SJCRH30 (cell line): ENCODE measurements around the gene CENPU. TPM values are rescaled to one million over a fixed set of nuclear protein-coding genes. Genes with fewer than 3 reads are reported as not detected.

ENCODE experiments used
- DNase-seq, 2 experiments: peaks; one replicate each; pipeline ENCODE4 v3.0.0-alpha.2; 2015 to 2020
- H3K27ac ChIP-seq: fragments of 250-450 bp; sonication (Bioruptor Pico); 2 replicates; pipeline ENCODE4 v1.5.1; 2020; ENCODE audit warnings: mild to moderate bottlenecking, moderate library complexity
- H3K27me3 ChIP-seq: fragments of 250-450 bp; sonication (Bioruptor Pico); 2 replicates; pipeline ENCODE4 v1.5.1; 2020; ENCODE audit warnings: mild to moderate bottlenecking, moderate library complexity
- H3K36me3 ChIP-seq: fragments of 250-450 bp; sonication (Bioruptor Pico); 2 replicates; pipeline ENCODE4 v1.5.1; 2020; ENCODE audit warnings: mild to moderate bottlenecking, moderate library complexity
- H3K4me1 ChIP-seq: fragments of 250-450 bp; sonication (Bioruptor Pico); 2 replicates; pipeline ENCODE4 v1.5.1; 2020; ENCODE audit warnings: mild to moderate bottlenecking, moderate library complexity
- H3K4me3 ChIP-seq: fragments of 250-450 bp; sonication (Bioruptor Pico); 2 replicates; pipeline ENCODE4 v1.5.1; 2020; ENCODE audit warnings: mild to moderate bottlenecking, moderate library complexity
- H3K9me3 ChIP-seq: fragments of 250-450 bp; sonication (Bioruptor Pico); replicated peaks from 2 replicates; pipeline ENCODE4 v1.5.1; 2020; ENCODE audit warnings: mild to moderate bottlenecking, moderate library complexity
- total RNA-seq: library from RNA; depleted of rRNA; stranded (reverse); fragments of >200 nt; shearing (Covaris generic); gene quantifications from 2 replicates; pipeline ENCODE4 v1.2.3, GENCODE V29; 2014

The CENPU gene
- total RNA-seq, 1 experiment from 2014 or later, result 59.4 TPM

- Histone ChIP-seq H3K4me3 (no peak overlapping the region), H3K27ac (no peak overlapping the region), H3K36me3 (peaks cover 80% of the 10 kb centered on the region), H3K9me3 (no peaks in the 10 kb centered on the region), H3K27me3 (no peaks in the 10 kb centered on the region), H3K4me1 (no peaks in the 10 kb centered on the region)
- DNase-seq, result no peak
Measured at GRCh38 chr4:184705692-184706091, 28.2 kb downstream of the CENPU start.

- Histone ChIP-seq H3K36me3 (peaks cover 55% of the 10 kb centered on the region), H3K4me3 (no peak overlapping the region), H3K27ac (no peak overlapping the region)
Measured at GRCh38 chr4:184702114-184702513, 31.8 kb downstream of the CENPU start.

GRCh38 chr4:184699941-184700340 is 34.0 kb downstream of the CENPU start:
- H3K27ac ChIP-seq, result no peak overlapping the region
- DNase-seq, result no peak
- H3K27me3 ChIP-seq, result no peaks in the 10 kb centered on the region
- no peaks in the 10 kb centered on the region for H3K4me1 ChIP-seq
- peaks cover 44% of the 10 kb centered on the region for H3K36me3 ChIP-seq
- H3K4me3 ChIP-seq, result no peak overlapping the region
- H3K9me3 ChIP-seq, result no peaks in the 10 kb centered on the region

More at GRCh38 chr4:184702114-184702513, 31.8 kb downstream of the CENPU start:
- no peak for DNase-seq
- Histone ChIP-seq H3K4me1 (no peaks in the 10 kb centered on the region), H3K27me3 (no peaks in the 10 kb centered on the region), H3K9me3 (no peaks in the 10 kb centered on the region)

DNA sequence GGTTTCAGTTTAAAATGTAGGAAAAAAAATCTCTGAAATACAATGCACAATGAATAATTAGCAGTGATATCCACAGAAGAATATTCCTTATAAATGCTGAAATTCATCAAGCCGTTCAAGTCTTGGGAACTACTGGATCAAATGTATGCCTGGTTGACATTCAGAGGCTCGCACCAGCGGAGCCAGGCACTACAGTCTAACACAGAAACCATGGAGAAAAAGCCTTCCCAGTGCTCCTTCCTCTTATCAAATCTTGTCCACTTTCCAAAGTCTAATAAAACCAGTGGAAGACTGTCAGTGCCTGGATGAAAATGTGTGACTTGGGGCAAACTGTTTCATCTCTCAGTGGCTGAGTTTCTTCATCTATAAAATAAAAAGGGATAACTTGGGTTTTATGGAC is 35.9 kb downstream of the CENPU start:
- no peak overlapping the region for H3K27ac ChIP-seq
- H3K4me1 ChIP-seq, result no peaks in the 10 kb centered on the region
- no peak for DNase-seq
- H3K36me3 ChIP-seq, result peaks cover 48% of the 10 kb centered on the region
- no peaks in the 10 kb centered on the region for H3K9me3 ChIP-seq
- H3K4me3 ChIP-seq, result no peak overlapping the region
- no peaks in the 10 kb centered on the region for H3K27me3 ChIP-seq

- Histone ChIP-seq H3K9me3 (no peaks in the 10 kb centered on the region), H3K27ac (no peak overlapping the region), H3K36me3 (peaks cover 33% of the 10 kb centered on the region), H3K4me3 (no peak overlapping the region), H3K4me1 (no peaks in the 10 kb centered on the region), H3K27me3 (no peaks in the 10 kb centered on the region)
- no peak for DNase-seq
Measured at GRCh38 chr4:184695178-184695896, 38.6 kb downstream of the CENPU start.

GRCh38 chr4:184694412-184694956 is 39.4 kb downstream of the CENPU start:
- no peak overlapping the region for H3K27ac ChIP-seq
- no peak overlapping the region for H3K4me3 ChIP-seq
- no peaks in the 10 kb centered on the region for H3K27me3 ChIP-seq
- H3K9me3 ChIP-seq, result no peaks in the 10 kb centered on the region
- H3K36me3 ChIP-seq, result peaks cover 32% of the 10 kb centered on the region
- no peaks in the 10 kb centered on the region for H3K4me1 ChIP-seq
- DNase-seq, result no peak

DNA sequence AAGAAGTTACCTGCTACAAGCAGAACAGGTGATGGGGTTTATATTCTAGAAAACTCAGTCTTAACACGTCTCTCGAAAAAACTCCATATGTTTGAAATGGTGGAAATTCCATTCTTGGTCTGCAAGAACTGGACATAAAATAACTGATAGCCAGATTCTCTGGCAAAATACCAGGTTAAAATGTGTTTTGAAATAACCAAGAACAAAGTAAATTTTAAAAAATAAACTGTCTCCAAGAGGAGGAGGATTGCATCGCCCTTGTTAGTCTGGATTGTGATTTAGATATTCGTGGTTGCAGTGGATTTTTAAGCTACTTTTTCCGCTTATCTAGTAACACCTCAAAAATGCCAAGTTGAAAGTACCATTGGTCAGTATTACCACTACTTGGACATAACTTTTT is 40.8 kb downstream of the CENPU start:
- H3K27ac ChIP-seq, result no peak overlapping the region
- no peak for DNase-seq
- H3K9me3 ChIP-seq, result no peaks in the 10 kb centered on the region
- peaks cover 32% of the 10 kb centered on the region for H3K36me3 ChIP-seq
- H3K4me3 ChIP-seq, result no peak overlapping the region
- no peaks in the 10 kb centered on the region for H3K27me3 ChIP-seq
- no peaks in the 10 kb centered on the region for H3K4me1 ChIP-seq

- Histone ChIP-seq H3K36me3 (peaks cover 18% of the 10 kb centered on the region), H3K27me3 (no peaks in the 10 kb centered on the region), H3K9me3 (no peaks in the 10 kb centered on the region), H3K4me3 (no peak overlapping the region), H3K27ac (no peak overlapping the region), H3K4me1 (no peaks in the 10 kb centered on the region)
- no peak for DNase-seq
Measured at GRCh38 chr4:184689681-184690080, 44.2 kb downstream of the CENPU start.

DNA sequence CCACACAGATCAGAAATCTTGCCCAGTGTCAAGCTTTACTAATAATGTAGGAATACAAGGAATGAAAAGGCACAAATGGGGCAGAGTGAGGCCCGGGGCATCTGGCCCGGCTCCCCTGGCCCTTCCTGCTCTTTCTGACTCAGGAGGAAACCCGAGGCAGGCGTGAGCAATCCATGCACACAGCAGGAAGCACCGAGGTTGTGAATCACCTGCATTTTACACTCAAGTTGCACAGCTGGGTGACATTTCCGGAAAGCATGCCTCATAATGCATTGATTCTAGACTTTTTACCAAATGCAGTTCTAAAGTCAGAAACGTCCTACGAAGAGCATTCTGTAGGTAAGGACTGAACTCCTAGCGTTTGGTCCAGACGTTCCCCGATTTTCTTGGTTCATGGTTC is 45.4 kb downstream of the CENPU start:
- H3K4me3 ChIP-seq, result no peak overlapping the region
- DNase-seq, result peak in 1 of 2 experiments; percentile 3
- no peaks in the 10 kb centered on the region for H3K9me3 ChIP-seq
- peaks cover 6% of the 10 kb centered on the region for H3K36me3 ChIP-seq
- H3K27me3 ChIP-seq, result no peaks in the 10 kb centered on the region
- H3K27ac ChIP-seq, result no peak overlapping the region
- H3K4me1 ChIP-seq, result no peaks in the 10 kb centered on the region

- DNase-seq, result no peak
- peaks cover 4% of the 10 kb centered on the region for H3K36me3 ChIP-seq
- H3K27ac ChIP-seq, result no peak overlapping the region
- H3K27me3 ChIP-seq, result no peaks in the 10 kb centered on the region
- H3K9me3 ChIP-seq, result no peaks in the 10 kb centered on the region
- H3K4me1 ChIP-seq, result no peaks in the 10 kb centered on the region
- no peak overlapping the region for H3K4me3 ChIP-seq
Measured at GRCh38 chr4:184688005-184688404, 45.9 kb downstream of the CENPU start.

- DNase-seq, result no peak
- Histone ChIP-seq H3K4me1 (no peaks in the 10 kb centered on the region), H3K27ac (no peak overlapping the region), H3K4me3 (no peak overlapping the region), H3K27me3 (no peaks in the 10 kb centered on the region), H3K36me3 (no peaks in the 10 kb centered on the region), H3K9me3 (no peaks in the 10 kb centered on the region)
Measured at GRCh38 chr4:184684491-184685189, 49.3 kb downstream of the CENPU start.

- Histone ChIP-seq H3K4me1 (no peaks in the 10 kb centered on the region), H3K36me3 (0 out of 2 replicates have a peak, but pooled peaks cover 5% of the 10 kb centered on the region), H3K27me3 (no peaks in the 10 kb centered on the region), H3K27ac (no peak overlapping the region), H3K9me3 (no peaks in the 10 kb centered on the region), H3K4me3 (no peak overlapping the region)
- no peak for DNase-seq
Measured at GRCh38 chr4:184681916-184682315, 52.0 kb downstream of the CENPU start.

DNA sequence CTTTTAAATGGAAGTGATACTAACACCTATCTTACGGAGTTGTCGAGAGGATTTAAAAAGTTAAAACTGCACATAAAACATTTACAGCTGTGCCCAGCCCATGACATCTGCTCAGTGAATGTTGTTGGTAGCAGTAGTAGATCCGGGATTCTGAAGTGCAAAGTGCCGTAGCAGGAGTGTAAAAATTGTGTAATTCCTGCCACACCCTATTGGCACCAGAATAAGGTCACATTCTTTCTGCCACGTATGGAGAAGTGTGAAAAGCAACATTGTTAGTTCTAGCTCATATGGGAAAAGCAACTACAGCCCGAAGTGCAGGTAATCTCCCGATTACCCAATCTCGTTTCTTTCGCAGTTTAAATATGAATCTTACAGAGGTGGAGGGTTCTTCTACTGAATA is 53.2 kb downstream of the CENPU start:
- Histone ChIP-seq H3K4me3 (no peak overlapping the region), H3K27ac (no peak overlapping the region), H3K9me3 (no peaks in the 10 kb centered on the region), H3K4me1 (no peaks in the 10 kb centered on the region), H3K27me3 (no peaks in the 10 kb centered on the region), H3K36me3 (0 out of 2 replicates have a peak, but pooled peaks cover 5% of the 10 kb centered on the region)
- no peak for DNase-seq

DNA sequence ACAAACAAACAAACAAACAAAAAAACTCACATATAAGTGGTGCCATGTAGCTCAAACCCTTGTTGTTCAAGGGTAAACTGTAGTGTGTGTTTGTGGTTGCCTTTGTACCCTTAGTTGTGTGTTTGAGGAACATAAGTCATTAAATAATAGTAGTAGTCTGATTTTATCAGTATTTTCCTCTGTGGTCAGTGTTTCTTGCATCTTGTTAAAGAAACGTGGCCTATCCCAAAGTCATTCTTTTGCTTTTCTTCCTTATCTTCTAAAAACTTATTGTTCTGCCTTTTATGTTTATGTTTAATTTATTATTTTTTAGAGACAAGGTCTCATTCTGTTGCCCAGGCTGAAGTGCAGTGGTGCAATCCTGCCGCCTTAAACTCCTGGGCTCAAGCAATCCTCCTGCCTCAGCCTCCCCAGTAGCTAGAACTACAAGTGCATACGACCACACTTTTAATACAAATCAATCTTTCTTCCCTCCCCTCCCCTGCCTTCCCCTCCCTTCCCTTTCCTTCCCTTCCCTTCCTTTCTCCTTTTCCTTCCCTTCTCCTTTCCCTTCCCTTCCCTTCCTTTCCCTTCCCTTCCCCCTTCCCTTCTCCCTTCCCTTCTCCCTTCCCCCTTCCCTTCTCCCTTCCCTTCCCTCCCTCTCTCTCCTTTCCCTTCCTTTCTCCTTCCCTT is 57.9 kb downstream of the CENPU start:
- DNase-seq, result no peak
- Histone ChIP-seq H3K27ac (no peak overlapping the region), H3K9me3 (no peaks in the 10 kb centered on the region), H3K4me3 (no peak overlapping the region), H3K36me3 (0 out of 2 replicates have a peak, but pooled peaks cover 5% of the 10 kb centered on the region), H3K27me3 (no peaks in the 10 kb centered on the region), H3K4me1 (no peaks in the 10 kb centered on the region)

DNA sequence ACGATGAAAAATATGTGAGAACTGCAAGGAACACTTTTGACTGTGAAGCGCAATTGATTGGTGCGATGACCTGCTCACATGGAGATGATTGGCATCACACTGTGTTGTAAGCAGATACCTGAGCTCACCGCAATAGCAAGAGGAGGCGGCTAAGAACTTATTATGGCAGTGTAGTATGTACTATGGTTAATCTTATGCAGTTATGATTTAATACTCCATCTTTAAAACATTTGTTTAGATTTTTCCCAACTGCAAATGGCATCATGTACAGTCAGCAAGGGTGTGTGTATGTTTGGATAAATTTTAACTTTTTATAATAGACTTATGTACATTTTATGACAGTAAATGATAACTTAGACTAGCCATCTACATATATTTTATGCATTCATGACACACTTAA is 58.9 kb downstream of the CENPU start:
- Histone ChIP-seq H3K36me3 (0 out of 2 replicates have a peak, but pooled peaks cover 5% of the 10 kb centered on the region), H3K4me3 (no peak overlapping the region), H3K9me3 (no peaks in the 10 kb centered on the region), H3K27ac (no peak overlapping the region), H3K27me3 (no peaks in the 10 kb centered on the region), H3K4me1 (no peaks in the 10 kb centered on the region)
- DNase-seq, result no peak
